IPS-20b (cell line): ENCODE data around the gene B3GAT3.
"Not testable (repeated sequence)": the region's sequence is repeated elsewhere in the genome, so short reads cannot be mapped to it uniquely, and the experiment has no call there.

Experiments
- H3K27ac ChIP-seq: one replicate; pipeline ENCODE4 v1.5.1; 2013; ENCODE audit warnings: low read length
- H3K27me3 ChIP-seq: 2 replicates; pipeline ENCODE4 v1.6.1; 2013; ENCODE audit warnings: mild to moderate bottlenecking, low read length, inconsistent platforms; ENCODE audit not compliant: insufficient read depth
- H3K36me3 ChIP-seq: 2 replicates; pipeline ENCODE4 v1.6.1; 2013; ENCODE audit warnings: low read depth, mild to moderate bottlenecking, inconsistent platforms, low read length, moderate library complexity; ENCODE audit not compliant: insufficient read depth
- H3K4me1 ChIP-seq: 2 replicates; pipeline ENCODE4 v1.6.1; 2013; ENCODE audit warnings: mild to moderate bottlenecking, control low read depth, inconsistent platforms, low read length, moderate library complexity; ENCODE audit not compliant: insufficient read depth
- H3K4me3 ChIP-seq: 2 replicates; pipeline ENCODE4 v1.5.1; 2013; ENCODE audit warnings: mild to moderate bottlenecking, low read length, inconsistent platforms
- H3K9ac ChIP-seq: 2 replicates; pipeline ENCODE4 v1.6.1; 2013; ENCODE audit warnings: low read depth, mild to moderate bottlenecking, inconsistent platforms, low read length, moderate library complexity
- H3K9me3 ChIP-seq: 2 replicates; pipeline ENCODE4 v1.6.1; 2013; ENCODE audit warnings: mild to moderate bottlenecking, low read depth, low read length, inconsistent platforms; ENCODE audit not compliant: insufficient read depth

The B3GAT3 gene

GRCh38 chr11:62573006-62573591, 48.7 kb downstream of the B3GAT3 start:
- H3K9me3 ChIP-seq = no peaks in the 10 kb centered on the region
- peak overlapping the region; percentile 99 for H3K4me3 ChIP-seq
- H3K4me1 ChIP-seq = peaks cover 15% of the 10 kb centered on the region; the same call in 1 of the 2 replicates
- peak overlapping the region; percentile 62 for H3K27ac ChIP-seq
- no peaks in the 10 kb centered on the region for H3K27me3 ChIP-seq
- peaks cover 72% of the 10 kb centered on the region for H3K36me3 ChIP-seq
- H3K9ac ChIP-seq = peak overlapping the region; percentile 99

- Histone ChIP-seq H3K27me3 (no peaks in the 10 kb centered on the region), H3K36me3 (peaks cover 71% of the 10 kb centered on the region), H3K9ac (peak overlapping the region; percentile 99), H3K4me1 (peaks cover 15% of the 10 kb centered on the region; the same call in 1 of the 2 replicates), H3K27ac (no peak overlapping the region), H3K4me3 (peak overlapping the region; percentile 99), H3K9me3 (no peaks in the 10 kb centered on the region)
These were observed 49.4 kb downstream of the B3GAT3 start for GRCh38 chr11:62572431-62572830.

- not testable (repeated sequence) for H3K9me3 ChIP-seq, H3K27ac ChIP-seq, H3K27me3 ChIP-seq
- Histone ChIP-seq H3K36me3 (peaks cover 71% of the 10 kb centered on the region), H3K9ac (peak overlapping the region; percentile 99; the same call in 1 of the 2 replicates), H3K4me1 (peaks cover 15% of the 10 kb centered on the region; the same call in 1 of the 2 replicates), H3K4me3 (peak overlapping the region; percentile 99)
These were observed 50.3 kb downstream of the B3GAT3 start for GRCh38 chr11:62571493-62571892.

GRCh38 chr11:62570903-62571302, 50.9 kb downstream of the B3GAT3 start:
- not testable (repeated sequence) for H3K27ac ChIP-seq, H3K9me3 ChIP-seq, H3K9ac ChIP-seq, H3K27me3 ChIP-seq
- Histone ChIP-seq H3K4me1 (peaks cover 15% of the 10 kb centered on the region; the same call in 1 of the 2 replicates), H3K4me3 (peak overlapping the region; percentile 99; the same call in 1 of the 2 replicates), H3K36me3 (peaks cover 71% of the 10 kb centered on the region)

GRCh38 chr11:62569611-62570010, 52.2 kb downstream of the B3GAT3 start:
- Histone ChIP-seq H3K9me3 (no peaks in the 10 kb centered on the region), H3K9ac (no peak overlapping the region), H3K36me3 (peaks cover 80% of the 10 kb centered on the region), H3K27me3 (no peaks in the 10 kb centered on the region), H3K27ac (no peak overlapping the region), H3K4me1 (peaks cover 11% of the 10 kb centered on the region; the same call in 1 of the 2 replicates), H3K4me3 (no peak overlapping the region)

GRCh38 chr11:62567018-62567633, 54.7 kb downstream of the B3GAT3 start:
- peaks cover 93% of the 10 kb centered on the region for H3K36me3 ChIP-seq
- peaks cover 12% of the 10 kb centered on the region; the same call in 1 of the 2 replicates for H3K4me1 ChIP-seq
- H3K4me3 ChIP-seq = no peak overlapping the region
- H3K9ac ChIP-seq = no peak overlapping the region
- no peak overlapping the region for H3K27ac ChIP-seq
- no peaks in the 10 kb centered on the region for H3K9me3 ChIP-seq
- H3K27me3 ChIP-seq = no peaks in the 10 kb centered on the region

- H3K27me3 ChIP-seq = no peaks in the 10 kb centered on the region
- H3K36me3 ChIP-seq = peaks cover 87% of the 10 kb centered on the region
- no peak overlapping the region for H3K9ac ChIP-seq
- H3K27ac ChIP-seq = no peak overlapping the region
- no peaks in the 10 kb centered on the region for H3K9me3 ChIP-seq
- H3K4me3 ChIP-seq = no peak overlapping the region
- H3K4me1 ChIP-seq = peaks cover 11% of the 10 kb centered on the region; the same call in 1 of the 2 replicates
These were observed 55.5 kb downstream of the B3GAT3 start for GRCh38 chr11:62566247-62566646.
